Parietal lobe (tissue), 2 donors: ENCODE data around the gene ARF1. TPM values are rescaled to one million over a fixed set of nuclear protein-coding genes. Genes with fewer than 3 reads are reported as not detected.

Experiments
- small RNA-seq: library from RNA; depleted of rRNA; stranded (forward); fragments of <200 nt; gene quantifications from one replicate; pipeline ENCODE3, GENCODE V24; 2014; ENCODE audit warnings: low replicate concordance
- total RNA-seq: library from RNA; depleted of rRNA; stranded (reverse); fragments of >200 nt; gene quantifications from one replicate; pipeline ENCODE4 v1.2.3, GENCODE V29; 2014

ARF1 gene
- total RNA-seq, result 107 TPM

GRCh38 chr1:228082214-228082917 lies at the start of gene ARF1:
Gene ARF1, plus strand, starts transcription at chr1:228082708. Its CDS starts 14,407 bp downstream, at chr1:228097115.

GRCh38 chr1:228102791-228103620 lies 20.5 kb downstream of the ARF1 start, which contains the start of gene C1orf35:
Gene C1orf35, minus strand, starts transcription at chr1:228103325. Its CDS starts 98 bp downstream, at chr1:228103227.

GRCh38 chr1:228109073-228109961 lies 26.8 kb downstream of the ARF1 start, which contains the start of gene MRPL55:
Gene MRPL55, minus strand, starts transcription at chr1:228109299. Its CDS starts 1,039 bp downstream, at chr1:228108260.

GRCh38 chr1:228139931-228140723 lies 57.6 kb downstream of the ARF1 start, which contains the start of gene GUK1:
Gene GUK1, plus strand, starts transcription at chr1:228140279. Its CDS starts 24 bp downstream, at chr1:228140303.

Small RNAs within 50 kb of the gene (small RNA-seq; reads per million reads assigned to genes)
- not detected for gene AL359510.1

Other genes with a start within 250 kb of the ARF1 start
- 2.8 TPM for gene WNT9A, start 134.8 kb upstream of the ARF1 start, total RNA-seq
- gene WNT3A, start 75.7 kb upstream of the ARF1 start, total RNA-seq, result not detected
- 10.3 TPM for gene C1orf35, start 20.6 kb downstream of the ARF1 start, total RNA-seq
- gene MRPL55, start 26.6 kb downstream of the ARF1 start, total RNA-seq, result 36.0 TPM
- 116 TPM for gene GUK1, start 57.6 kb downstream of the ARF1 start, total RNA-seq
- gene GJC2, start 67.2 kb downstream of the ARF1 start, total RNA-seq, result 1.3 TPM
- 6.9 TPM for gene IBA57, start 83.1 kb downstream of the ARF1 start, total RNA-seq
- gene OBSCN, start 125.3 kb downstream of the ARF1 start, total RNA-seq, result 124 TPM